ENCODE measurements around the gene BRD4. TPM values are rescaled to one million over a fixed set of nuclear protein-coding genes. Genes with fewer than 3 reads are reported as not detected.
A peak's percentile ranks its signal among the peaks of the same experiment; 100 is the strongest.

The BRD4 gene
- total and polyA plus RNA-seq, 2 of the 13 experiments (the other 11 are each of a cell fraction or from before 2014, with no cell fraction given) = 10.5 to 11.4 TPM

- TF ChIP-seq ARID4A (CRISPR knock-in tag; IDR thresholded peaks at IDR 0.05; ENCODE audit: borderline replicate concordance) = no peak
- TF ChIP-seq SMAD1 (CRISPR knock-in tag; IDR thresholded peaks at IDR 0.05; ENCODE audit: borderline replicate concordance, low read depth) = no peak
- no peak for TF ChIP-seq ZNF121 (CRISPR knock-in tag; IDR thresholded peaks at IDR 0.05)
- TF ChIP-seq, protein P1, sequence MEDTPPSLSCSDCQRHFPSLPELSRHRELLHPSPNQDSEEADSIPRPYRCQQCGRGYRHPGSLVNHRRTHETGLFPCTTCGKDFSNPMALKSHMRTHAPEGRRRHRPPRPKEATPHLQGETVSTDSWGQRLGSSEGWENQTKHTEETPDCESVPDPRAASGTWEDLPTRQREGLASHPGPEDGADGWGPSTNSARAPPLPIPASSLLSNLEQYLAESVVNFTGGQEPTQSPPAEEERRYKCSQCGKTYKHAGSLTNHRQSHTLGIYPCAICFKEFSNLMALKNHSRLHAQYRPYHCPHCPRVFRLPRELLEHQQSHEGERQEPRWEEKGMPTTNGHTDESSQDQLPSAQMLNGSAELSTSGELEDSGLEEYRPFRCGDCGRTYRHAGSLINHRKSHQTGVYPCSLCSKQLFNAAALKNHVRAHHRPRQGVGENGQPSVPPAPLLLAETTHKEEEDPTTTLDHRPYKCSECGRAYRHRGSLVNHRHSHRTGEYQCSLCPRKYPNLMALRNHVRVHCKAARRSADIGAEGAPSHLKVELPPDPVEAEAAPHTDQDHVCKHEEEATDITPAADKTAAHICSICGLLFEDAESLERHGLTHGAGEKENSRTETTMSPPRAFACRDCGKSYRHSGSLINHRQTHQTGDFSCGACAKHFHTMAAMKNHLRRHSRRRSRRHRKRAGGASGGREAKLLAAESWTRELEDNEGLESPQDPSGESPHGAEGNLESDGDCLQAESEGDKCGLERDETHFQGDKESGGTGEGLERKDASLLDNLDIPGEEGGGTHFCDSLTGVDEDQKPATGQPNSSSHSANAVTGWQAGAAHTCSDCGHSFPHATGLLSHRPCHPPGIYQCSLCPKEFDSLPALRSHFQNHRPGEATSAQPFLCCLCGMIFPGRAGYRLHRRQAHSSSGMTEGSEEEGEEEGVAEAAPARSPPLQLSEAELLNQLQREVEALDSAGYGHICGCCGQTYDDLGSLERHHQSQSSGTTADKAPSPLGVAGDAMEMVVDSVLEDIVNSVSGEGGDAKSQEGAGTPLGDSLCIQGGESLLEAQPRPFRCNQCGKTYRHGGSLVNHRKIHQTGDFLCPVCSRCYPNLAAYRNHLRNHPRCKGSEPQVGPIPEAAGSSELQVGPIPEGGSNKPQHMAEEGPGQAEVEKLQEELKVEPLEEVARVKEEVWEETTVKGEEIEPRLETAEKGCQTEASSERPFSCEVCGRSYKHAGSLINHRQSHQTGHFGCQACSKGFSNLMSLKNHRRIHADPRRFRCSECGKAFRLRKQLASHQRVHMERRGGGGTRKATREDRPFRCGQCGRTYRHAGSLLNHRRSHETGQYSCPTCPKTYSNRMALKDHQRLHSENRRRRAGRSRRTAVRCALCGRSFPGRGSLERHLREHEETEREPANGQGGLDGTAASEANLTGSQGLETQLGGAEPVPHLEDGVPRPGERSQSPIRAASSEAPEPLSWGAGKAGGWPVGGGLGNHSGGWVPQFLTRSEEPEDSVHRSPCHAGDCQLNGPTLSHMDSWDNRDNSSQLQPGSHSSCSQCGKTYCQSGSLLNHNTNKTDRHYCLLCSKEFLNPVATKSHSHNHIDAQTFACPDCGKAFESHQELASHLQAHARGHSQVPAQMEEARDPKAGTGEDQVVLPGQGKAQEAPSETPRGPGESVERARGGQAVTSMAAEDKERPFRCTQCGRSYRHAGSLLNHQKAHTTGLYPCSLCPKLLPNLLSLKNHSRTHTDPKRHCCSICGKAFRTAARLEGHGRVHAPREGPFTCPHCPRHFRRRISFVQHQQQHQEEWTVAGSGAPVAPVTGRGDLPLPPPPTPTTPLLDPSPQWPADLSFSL (CRISPR knock-in tag; IDR thresholded peaks at IDR 0.05) = no peak
- no peak for TF ChIP-seq U2AF1 (optimal IDR thresholded peaks at IDR 0.05; ENCODE audit: low read depth, low read length)
- no peak for TF ChIP-seq RFXANK (CRISPR knock-in tag; IDR thresholded peaks at IDR 0.05)
- TF ChIP-seq ZSCAN31 (CRISPR knock-in tag; IDR thresholded peaks at IDR 0.05; ENCODE audit: low read depth) = no peak
- 0 out of 2 replicates have a peak, but pooled peaks have one; percentile 20 for TF ChIP-seq ESRRA (CRISPR knock-in tag; IDR thresholded peaks at IDR 0.05; ENCODE audit: low read depth)
- no peak for TF ChIP-seq SMYD3 (CRISPR knock-in tag; IDR thresholded peaks at IDR 0.05)
- no peak for TF ChIP-seq ZNF558 (CRISPR knock-in tag; IDR thresholded peaks at IDR 0.05; ENCODE audit: borderline replicate concordance)
- TF ChIP-seq ZNF737 (CRISPR knock-in tag; IDR thresholded peaks at IDR 0.05; ENCODE audit: borderline replicate concordance) = no peak
- no peak for TF ChIP-seq ZBTB21 (CRISPR knock-in tag; IDR thresholded peaks at IDR 0.05)
- no peak for TF ChIP-seq GTF3A (CRISPR knock-in tag; conservative IDR thresholded peaks at IDR 0.05)
- no peak for TF ChIP-seq ZFP41 (CRISPR knock-in tag; IDR thresholded peaks at IDR 0.05; ENCODE audit: borderline replicate concordance)
- TF ChIP-seq MYC (CRISPR knock-in tag; IDR thresholded peaks at IDR 0.05; ENCODE audit: borderline replicate concordance) = no peak
- TF ChIP-seq ZNF446 (CRISPR knock-in tag; IDR thresholded peaks at IDR 0.05) = no peak
- no peak for TF ChIP-seq ZNF432 (CRISPR knock-in tag; IDR thresholded peaks at IDR 0.05; ENCODE audit: borderline replicate concordance)
- TF ChIP-seq JUNB (CRISPR knock-in tag; IDR thresholded peaks at IDR 0.05; ENCODE audit: borderline replicate concordance) = no peak
Measured at GRCh38 chr19:15248648-15249527, 83.5 kb downstream of the BRD4 start (continued).
